ENCODE results near the gene NPFFR1. TPM values are rescaled to one million over a fixed set of nuclear protein-coding genes. Genes with fewer than 3 reads are reported as not detected.

The NPFFR1 gene
- total and polyA plus RNA-seq, 2 experiments from 2014 or later, result 0.03 to 0.05 TPM

- Histone ChIP-seq H4K20me1 (replicated peaks; ENCODE audit: insufficient read depth) (peaks cover 6% of the 10 kb centered on the region; the same call in 1 of the 2 replicates), H3K36me3 (ENCODE audit: insufficient read depth) (peaks cover 5% of the 10 kb centered on the region; the same call in 1 of the 2 replicates), H3K27ac (ENCODE audit: low read depth) (no peak overlapping the region), H2AFZ (peak overlapping the region; percentile 94), H3K4me2 (peak overlapping the region; percentile 88), H3F3A (replicated peaks; ENCODE audit: low read depth) (no peaks in the 10 kb centered on the region), H3K9me2 (ENCODE audit: insufficient read depth) (no peaks in the 10 kb centered on the region), H3K4me3 (peak overlapping the region; percentile 96), H3K79me2 (replicated peaks; ENCODE audit: insufficient read depth) (peaks cover 20% of the 10 kb centered on the region), H3K27me3 (ENCODE audit: insufficient read depth) (peaks cover 9% of the 10 kb centered on the region), H3K4me1 (ENCODE audit: insufficient read depth) (peaks cover 12% of the 10 kb centered on the region)
- Mint-ChIP-seq H3K4me1 (peaks cover 6% of the 10 kb centered on the region; the same call in 2 of the 3 replicates), H3K27me3 (ENCODE audit: insufficient read depth, low read depth, poor library complexity) (peaks cover 4% of the 10 kb centered on the region), H3K36me3 (ENCODE audit: low read depth) (peaks cover 16% of the 10 kb centered on the region), H3K9me3 (peaks cover 9% of the 10 kb centered on the region), H3K4me3 (peak overlapping the region; percentile 74), H3K27ac (no peak overlapping the region)
- TF ChIP-seq ETS1 (IDR thresholded peaks at IDR 0.05) (no peak), ZNF331 (CRISPR knock-in tag; IDR thresholded peaks at IDR 0.05; ENCODE audit: low read depth) (no peak), STAT1 (IDR thresholded peaks at IDR 0.05; ENCODE audit: unreplicated experiment) (no peak), EZH2phosphoT487 (IDR thresholded peaks at IDR 0.05; ENCODE audit: unreplicated experiment) (no peak), EZH2 (IDR thresholded peaks at IDR 0.05; ENCODE audit: low read depth, unreplicated experiment) (no peak), NANOG (IDR thresholded peaks at IDR 0.05; ENCODE audit: borderline replicate concordance) (no peak), CREB1 (CRISPR knock-in tag; IDR thresholded peaks at IDR 0.05; ENCODE audit: low read depth) (no peak), POLR2AphosphoS5 (IDR thresholded peaks at IDR 0.05; ENCODE audit: low read depth) (no peak), JUNB (IDR thresholded peaks at IDR 0.05; ENCODE audit: unreplicated experiment) (no peak), ZNF462 (CRISPR knock-in tag; IDR thresholded peaks at IDR 0.05) (no peak), ZNF114 (CRISPR knock-in tag; IDR thresholded peaks at IDR 0.05) (no peak)
- TF ChIP-seq, protein P1, sequence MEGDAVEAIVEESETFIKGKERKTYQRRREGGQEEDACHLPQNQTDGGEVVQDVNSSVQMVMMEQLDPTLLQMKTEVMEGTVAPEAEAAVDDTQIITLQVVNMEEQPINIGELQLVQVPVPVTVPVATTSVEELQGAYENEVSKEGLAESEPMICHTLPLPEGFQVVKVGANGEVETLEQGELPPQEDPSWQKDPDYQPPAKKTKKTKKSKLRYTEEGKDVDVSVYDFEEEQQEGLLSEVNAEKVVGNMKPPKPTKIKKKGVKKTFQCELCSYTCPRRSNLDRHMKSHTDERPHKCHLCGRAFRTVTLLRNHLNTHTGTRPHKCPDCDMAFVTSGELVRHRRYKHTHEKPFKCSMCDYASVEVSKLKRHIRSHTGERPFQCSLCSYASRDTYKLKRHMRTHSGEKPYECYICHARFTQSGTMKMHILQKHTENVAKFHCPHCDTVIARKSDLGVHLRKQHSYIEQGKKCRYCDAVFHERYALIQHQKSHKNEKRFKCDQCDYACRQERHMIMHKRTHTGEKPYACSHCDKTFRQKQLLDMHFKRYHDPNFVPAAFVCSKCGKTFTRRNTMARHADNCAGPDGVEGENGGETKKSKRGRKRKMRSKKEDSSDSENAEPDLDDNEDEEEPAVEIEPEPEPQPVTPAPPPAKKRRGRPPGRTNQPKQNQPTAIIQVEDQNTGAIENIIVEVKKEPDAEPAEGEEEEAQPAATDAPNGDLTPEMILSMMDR (conservative IDR thresholded peaks at IDR 0.05; ENCODE audit: low read depth in 2 of 2), result no peak
- TF ChIP-seq, protein P2, sequence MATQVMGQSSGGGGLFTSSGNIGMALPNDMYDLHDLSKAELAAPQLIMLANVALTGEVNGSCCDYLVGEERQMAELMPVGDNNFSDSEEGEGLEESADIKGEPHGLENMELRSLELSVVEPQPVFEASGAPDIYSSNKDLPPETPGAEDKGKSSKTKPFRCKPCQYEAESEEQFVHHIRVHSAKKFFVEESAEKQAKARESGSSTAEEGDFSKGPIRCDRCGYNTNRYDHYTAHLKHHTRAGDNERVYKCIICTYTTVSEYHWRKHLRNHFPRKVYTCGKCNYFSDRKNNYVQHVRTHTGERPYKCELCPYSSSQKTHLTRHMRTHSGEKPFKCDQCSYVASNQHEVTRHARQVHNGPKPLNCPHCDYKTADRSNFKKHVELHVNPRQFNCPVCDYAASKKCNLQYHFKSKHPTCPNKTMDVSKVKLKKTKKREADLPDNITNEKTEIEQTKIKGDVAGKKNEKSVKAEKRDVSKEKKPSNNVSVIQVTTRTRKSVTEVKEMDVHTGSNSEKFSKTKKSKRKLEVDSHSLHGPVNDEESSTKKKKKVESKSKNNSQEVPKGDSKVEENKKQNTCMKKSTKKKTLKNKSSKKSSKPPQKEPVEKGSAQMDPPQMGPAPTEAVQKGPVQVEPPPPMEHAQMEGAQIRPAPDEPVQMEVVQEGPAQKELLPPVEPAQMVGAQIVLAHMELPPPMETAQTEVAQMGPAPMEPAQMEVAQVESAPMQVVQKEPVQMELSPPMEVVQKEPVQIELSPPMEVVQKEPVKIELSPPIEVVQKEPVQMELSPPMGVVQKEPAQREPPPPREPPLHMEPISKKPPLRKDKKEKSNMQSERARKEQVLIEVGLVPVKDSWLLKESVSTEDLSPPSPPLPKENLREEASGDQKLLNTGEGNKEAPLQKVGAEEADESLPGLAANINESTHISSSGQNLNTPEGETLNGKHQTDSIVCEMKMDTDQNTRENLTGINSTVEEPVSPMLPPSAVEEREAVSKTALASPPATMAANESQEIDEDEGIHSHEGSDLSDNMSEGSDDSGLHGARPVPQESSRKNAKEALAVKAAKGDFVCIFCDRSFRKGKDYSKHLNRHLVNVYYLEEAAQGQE (IDR thresholded peaks at IDR 0.05; ENCODE audit: unreplicated experiment), result no peak
- DNase-seq (ENCODE audit: low spot score), result no peak
- ATAC-seq, result no peak
Measured at GRCh38 chr10:70232859-70233108, 51.0 kb downstream of the NPFFR1 start.
